Stimulated activated CD4-positive, alpha-beta T cell treated with anti-CD3 and anti-CD28 coated beads, TNF-alpha, amount 100 ng/mL, for 1 hour (primary cell): ENCODE data around the gene HS6ST1.

Experiments
- DNase-seq, 3 donors: peaks; one replicate each; pipeline ENCODE4 v3.0.0-alpha.2; 2020; ENCODE audit warnings: low read depth in 3 of 3, low spot score in 1 of 3

The HS6ST1 gene

DNA sequence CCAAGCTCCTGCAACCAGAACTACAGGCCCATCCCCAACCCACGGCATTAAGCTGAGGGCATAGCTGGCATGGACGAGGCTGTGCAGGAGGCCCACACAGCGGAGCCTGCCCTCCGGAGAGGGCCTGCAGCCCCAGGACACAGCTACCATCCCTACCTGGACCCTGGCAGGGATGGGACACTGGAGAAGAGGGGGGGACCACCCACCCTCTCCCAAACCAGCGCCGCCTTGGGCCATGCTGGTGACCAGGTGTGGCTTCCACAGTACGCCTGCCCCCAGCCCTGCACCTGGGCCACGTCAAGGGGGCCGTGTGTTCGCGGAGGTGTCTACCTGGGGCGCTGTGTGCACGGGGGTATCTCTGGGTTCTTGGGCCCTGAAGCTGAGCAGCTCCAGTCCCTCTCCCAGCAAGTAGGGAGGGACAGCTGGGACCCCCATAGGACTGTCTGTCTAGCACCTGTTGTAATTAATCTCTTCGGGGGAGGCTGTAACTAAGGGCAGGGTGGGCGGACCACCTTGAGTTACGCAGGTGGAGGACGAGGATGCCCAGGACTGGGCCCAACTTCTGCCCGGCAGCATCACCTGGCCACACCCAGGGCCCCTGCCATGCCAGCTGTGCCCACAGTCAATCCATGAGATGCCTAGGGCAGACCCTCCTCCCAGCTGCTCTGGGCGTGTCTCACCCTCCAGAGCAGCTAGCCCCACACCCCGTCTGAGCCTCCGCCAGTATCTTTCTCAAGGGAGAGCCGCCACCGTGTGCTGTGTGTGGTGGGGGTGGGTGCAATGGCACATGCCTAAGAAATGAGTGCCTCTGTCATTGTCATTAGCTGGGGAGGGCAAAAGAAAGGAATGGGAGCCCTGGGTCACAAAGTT, 18.3 kb downstream of the HS6ST1 start:
- no peak for DNase-seq

DNA sequence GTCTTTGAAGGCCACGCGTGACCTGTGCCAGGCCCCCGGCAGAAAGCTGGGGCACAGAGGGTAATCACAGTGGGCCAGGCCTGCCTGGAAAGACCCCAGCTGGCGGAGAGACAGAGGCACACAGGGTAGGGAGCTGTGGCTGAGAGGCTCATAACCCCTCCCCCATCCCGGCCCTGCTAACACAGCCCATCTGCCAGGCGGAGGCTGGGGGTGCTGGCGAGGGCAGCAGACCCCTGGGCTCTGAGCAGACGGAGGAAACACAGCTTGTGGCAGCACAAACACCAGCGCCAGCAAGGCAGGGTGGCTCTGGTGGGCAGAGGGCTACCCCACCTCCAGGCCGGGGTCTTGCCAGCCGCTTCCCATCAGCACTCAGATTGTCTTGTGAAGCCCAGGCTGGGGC, 19.0 kb downstream of the HS6ST1 start:
- no peak for DNase-seq

DNA sequence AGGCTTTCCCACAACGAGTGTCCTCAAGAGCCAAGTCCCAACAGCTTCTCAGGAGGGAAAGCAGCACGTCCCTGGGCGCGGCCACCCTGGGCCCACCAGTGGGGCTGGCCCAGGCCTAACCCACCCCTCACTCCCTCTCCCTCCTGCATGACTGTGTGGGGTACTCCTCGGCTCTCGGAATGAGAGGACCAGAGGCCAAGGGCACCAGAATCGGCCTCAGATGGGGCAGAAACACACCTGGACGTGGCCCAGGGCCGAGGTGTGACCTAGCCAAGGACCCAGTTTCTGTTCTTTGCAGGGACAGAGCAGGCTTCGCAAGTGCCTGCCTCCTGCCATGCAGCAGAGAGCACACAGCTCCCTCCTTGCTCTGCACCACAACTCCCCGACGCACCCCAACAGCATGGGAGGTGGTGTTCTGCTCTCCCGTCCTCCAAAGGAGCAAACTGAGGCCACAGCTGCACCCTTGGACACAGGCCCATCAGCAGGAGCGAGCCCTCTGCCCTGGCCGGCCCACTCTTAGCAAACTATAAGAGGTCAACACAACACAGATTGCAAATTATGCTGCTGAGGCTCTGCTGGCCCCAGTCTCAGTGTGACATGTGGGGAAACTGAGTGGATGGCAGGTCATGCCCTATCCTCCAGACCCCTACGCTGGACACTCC, 19.7 kb downstream of the HS6ST1 start:
- DNase-seq, result no peak

DNA sequence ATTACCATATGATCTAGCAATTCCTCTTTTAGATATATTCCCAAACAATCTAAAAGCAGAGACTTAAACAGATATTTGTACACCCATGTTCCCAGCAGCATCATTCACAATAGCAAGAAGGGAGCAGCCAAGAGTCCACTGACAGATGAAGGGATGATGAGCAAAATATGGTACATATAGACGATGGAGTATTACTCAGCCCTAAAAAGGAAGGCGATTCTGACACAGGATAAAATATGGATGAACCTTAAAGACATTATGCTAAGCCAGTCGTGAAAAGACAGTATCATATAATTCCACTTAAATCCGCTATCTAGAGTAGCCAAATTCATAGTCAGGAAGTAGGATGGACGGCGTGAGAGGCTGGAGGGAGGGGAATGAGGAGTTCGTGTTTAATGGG, 20.4 kb downstream of the HS6ST1 start:
- no peak for DNase-seq

DNA sequence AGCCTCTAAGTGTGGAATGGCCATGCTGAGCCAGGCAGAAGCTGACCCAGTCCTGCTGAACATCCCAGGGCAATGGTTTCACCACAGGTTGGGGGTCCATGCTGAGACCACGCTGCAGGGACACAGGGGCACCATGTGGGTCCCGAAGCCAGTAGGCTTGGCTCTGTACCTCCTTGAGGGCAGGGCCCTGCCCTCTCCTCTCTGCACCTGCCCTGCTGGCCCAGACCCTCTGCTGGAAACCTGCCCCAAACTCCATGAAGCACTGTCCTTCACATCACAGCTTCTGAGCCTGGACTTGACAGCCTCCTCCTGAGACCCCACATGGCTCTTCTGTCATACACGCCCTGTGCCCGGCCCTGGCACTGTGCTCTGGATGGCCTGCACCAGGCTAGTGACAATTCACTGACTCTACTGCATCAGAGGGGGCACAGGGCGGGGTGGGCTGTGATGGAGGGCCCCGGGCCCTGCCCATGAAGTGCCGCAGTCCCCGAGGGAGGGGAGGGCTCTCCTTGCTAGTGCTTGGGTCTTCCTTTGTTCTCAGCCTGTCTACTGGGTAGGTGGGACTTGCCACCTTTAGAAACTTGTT, 24.7 kb downstream of the HS6ST1 start:
- DNase-seq, result no peak

DNA sequence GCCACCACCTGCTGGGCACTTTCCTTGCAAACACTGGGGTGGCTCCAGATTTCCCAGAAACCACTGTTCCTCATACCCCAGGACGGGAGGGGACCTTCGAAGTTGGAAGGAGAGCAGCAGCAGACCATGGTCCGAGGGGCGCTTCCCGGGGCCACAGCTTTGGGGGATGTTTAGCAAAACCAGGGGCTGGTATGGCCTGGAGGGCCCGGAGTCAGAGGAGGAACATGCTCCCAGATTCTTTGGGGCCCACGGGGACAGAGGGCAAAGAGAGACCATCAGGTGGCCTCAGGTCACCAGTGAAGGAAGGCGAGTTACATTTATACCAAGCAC, 25.3 kb downstream of the HS6ST1 start:
- DNase-seq, result no peak

DNA sequence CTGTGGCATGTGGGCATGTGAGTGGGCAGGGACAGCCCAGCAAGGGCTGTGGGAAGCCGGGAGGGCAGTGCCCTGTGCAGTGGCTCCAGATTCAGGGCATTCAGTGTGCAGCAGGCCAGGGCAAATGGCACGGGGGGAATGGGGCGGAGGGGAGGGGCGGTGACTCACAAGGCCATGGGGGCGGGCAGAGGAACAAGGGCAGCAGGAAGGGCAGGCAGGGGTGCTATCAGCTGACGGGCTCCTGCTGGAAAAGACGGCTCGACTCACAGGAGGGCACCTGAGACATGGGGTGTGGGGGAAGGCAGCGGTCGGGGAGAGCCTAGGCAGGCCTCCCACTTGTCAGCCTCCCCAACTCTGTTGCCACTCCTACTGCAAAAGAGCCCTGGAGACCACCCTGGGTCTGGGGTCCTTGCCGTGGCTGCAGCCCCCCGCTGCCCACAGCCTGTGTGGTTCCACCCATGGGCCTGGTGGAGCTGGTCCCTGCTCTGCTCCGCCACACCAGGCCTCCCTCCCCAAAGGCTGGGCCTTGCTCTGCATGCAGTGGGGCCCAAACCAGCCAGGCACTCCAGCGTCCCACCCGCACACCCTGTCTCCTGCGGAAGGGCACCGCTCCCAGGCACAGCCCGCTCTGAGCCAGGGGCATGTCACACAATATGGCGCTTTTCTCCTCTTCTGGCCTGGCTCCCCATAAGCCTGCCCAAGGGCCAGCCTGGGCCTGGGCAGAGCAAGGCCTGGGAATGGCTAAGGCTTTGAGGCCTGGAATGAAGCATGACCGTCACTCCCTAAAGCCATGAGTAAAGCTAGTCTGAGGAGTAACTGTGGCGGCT, 25.9 kb downstream of the HS6ST1 start:
- no peak for DNase-seq

DNA sequence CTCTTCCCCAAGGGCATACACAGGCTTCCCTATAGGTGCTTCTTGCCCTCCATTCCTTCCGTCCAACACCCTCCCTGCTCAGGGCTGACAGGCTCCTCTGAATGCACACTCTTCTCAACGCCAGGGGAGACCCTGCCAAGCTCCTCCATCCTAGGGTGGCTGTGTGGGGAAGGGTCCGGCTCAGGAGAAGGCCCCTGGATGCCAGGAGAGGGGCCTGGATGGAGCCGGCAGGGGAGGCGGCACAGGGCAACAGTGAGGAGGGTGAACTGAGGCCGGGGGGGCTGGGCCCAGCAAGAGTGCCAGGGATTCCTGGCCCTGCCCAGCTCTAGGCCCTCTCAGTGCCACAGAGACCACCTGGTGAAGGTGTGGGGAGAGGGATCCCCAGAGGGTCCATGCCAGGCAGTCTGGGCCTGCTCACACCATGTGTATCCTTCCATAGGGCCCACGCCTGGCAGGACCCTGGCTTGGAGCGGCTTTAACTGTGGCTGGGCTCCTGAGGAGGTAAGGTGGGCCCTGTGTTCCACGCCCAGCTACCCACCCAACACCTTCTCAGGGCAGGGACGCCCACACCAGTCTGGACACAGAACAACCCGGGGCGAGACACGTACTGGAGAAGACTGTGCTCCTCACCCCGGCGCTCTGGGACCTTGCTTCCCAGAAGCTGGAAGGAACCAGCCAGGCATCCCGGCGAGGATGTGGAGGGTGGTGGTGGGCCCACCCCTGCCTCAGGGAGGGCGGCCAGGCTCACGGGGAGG, 26.6 kb downstream of the HS6ST1 start:
- DNase-seq, result no peak

DNA sequence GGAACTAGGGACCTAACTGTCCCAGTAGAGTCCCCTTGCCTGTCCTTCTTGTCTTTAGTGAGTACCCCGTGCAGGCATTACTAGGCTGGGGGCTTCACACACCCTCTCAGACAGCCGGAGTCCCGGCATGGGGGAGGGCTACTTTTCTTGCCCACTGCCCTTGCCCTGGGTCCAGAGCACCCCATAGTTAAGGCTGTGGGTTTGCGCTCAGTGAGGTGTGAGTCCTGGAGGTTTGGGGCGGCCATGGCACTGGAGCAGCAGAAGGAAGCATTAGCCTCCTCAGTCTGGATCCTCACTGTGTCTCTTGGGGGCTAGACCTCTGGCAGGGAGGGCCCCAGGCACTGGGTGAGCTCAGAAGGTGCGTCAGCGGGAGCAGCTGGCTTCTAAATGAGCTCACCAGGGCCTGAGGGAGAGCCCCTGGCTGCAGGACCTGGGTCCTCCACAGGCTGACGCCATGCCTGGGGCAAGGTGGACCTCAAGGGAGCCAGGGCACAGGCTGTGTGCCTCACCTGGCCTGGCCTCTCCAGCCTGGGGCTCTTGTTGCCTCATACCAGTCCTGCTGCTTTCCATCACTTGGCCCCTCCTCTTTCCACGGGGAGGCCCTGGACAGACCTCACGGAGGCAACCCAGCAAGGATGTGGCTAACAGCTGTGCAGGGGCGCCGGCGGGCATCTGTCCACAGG, 27.4 kb downstream of the HS6ST1 start:
- DNase-seq, result no peak

DNA sequence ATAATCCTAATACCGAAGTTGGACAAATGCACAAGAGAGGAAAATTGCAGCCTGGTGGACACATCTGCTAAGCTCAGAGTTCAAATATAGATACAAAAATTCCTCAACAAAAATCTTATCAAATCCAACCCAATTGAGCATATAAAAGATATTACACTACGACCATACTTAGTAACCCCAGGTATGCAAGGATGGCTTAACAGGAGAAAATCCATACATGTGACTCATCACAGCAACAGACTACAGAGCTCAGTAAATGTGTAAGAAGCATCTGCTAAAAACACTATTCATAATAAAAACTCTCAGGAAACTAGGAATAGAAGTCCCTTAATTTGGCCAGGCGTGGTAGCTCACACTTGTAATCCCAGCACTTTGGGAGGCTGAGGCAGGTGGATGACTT, 28.3 kb downstream of the HS6ST1 start:
- no peak for DNase-seq

DNA sequence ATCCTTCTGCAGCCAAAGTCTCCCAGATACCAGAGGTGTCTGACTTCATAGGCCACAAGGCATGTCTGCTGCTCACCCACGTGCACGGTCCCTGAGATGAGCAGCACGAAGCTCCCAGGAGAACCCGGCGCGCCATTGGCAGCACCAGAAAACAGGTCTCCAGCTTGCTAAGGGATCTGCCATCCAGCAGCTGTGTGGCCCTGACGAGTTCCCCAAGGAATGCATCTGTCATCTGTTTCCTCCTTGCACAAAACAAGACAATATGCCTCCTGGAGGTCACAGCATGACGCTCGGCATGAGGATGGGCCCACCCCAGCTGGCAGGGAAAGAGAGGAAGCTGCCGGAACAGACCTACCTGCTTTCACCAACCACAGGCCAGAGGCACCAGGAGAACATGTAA, 29.2 kb downstream of the HS6ST1 start:
- DNase-seq, result no peak

DNA sequence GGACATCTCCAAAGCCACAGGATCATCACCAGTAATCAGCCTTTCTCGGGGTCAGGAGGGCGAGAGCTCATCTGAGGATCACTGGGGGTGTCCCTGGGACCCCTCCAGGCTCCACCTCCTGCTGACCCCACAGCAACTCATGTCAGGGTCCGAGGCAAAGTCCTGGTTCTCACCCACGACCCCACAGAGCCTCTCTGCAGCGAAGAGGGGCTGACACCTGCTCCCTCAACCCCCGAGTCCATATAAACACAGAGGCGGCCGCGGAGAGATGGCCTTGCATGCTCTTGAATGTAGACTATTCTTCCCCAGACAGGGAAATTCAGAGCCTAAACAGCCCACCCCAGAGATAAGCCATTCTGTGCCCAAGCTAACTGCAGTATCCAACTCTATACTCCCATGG, 29.9 kb downstream of the HS6ST1 start:
- DNase-seq, result no peak

DNA sequence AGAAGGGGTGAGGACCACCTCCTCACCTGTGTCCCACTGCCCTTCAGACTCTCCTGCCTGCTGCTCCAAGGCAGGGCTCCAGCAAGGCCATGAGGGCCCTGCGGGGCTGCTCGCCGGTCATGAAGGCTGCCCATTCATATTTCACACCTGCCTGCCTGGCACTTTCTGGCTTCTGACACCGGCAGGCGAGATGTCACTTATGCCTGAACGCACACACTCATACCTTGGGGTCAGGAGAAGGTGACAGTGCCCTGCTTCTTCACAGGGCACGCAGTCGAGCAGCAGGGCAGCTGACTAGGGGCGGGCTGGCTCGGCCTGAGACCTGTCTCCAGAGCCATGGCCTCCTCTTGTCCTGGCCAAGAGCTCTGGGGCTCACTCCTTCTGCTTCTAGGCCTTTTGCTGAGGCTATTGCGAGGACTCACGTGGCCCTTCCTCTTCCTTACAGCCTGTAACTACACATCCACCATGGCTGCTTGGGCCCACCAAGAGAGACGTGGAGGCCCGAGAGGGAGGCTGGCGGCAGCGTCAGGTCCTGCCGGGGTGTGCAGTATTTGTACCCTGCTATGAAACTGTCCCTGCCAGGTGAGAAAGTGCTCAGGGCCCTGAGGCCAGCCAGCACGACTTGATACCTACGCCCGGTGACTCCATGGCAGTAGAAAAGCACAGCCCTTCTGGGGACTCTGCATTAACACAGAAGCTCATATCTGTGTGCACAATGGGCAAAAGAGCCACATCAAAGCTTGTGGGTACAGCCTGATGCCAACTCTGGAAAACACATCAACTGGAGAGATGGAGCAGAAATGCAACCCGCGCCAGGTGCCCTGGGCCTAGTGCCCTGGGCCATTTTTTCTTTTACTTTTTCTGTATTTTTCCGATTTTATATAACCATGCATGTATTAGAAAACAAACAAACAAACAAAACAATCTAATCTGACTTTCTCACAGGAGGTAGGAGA, 30.6 kb downstream of the HS6ST1 start:
- DNase-seq, result no peak

DNA sequence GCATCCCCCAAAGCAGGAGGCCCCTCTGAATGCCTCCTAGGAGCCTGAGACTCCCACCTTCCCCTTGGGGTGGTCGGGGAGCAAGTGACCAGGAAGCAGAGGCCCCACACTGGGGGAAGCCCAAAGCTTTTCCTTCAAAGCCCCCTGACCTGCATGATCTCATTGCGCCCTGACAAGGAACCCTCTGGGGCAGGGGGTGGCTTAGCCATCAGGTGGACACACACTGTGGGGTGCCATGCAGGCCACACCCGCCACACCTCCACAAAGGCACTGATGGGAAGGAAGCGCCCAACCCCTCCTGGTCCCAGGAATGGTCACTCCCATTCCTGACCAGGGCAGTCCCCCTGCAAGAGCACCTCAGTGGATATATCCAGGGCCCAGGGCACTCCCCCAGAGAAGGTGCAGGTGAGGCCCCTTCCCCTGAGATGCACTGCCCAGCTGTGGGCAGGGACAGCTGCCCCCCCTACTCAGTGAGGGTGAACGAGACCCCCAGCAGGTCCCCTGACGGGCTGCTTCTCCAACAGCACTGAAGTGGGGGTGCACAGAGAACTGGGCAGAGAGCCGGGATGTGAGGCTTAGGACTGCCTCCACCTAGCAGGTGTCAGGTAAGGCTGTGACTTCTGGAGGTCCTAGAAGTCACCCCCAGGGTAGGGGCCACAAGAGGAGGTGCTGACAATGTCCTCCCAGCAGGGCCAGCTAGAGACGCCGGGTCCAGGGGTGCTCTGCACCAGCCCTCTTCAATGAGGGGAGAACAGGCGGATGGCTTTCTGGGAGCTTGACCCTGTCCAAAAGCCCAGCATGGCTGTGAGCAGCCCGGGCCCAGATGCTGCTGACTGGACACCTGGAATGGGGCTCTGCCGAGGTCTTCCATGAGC, 31.5 kb downstream of the HS6ST1 start:
- DNase-seq, result no peak

DNA sequence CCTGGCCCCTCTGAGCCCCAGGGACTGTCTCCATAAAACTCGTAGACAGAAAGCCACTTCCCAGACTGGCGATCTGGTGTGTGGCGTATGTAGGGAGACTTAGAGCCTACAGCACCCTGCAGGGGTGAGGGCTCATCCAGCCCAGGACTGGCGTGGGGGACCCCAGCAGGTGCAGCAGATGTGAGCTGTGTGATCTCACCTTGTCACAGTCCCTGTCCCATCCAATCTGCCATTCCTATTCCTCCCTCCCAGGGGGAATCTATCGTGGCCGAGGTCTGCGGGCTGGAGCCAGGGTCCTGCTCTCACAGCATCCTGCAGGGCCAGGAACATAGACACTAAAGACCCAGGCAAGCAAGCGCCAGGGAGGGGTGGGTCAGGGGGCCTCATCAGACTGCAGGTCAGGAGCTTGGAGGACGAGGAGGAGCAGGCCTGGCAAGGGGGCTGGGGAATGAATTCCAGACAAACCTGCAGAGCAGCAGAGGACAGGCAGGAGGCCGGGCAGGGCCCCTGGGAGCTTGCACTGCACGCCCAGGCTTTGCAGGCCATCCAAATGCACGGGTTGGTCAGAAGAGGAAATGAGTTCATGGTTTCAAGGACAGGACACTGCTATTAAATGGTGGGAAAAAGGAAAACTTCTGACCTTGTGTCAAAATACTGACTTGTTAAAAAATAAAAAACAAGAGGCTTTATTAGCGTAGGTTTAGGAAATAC, 32.5 kb downstream of the HS6ST1 start:
- no peak for DNase-seq

DNA sequence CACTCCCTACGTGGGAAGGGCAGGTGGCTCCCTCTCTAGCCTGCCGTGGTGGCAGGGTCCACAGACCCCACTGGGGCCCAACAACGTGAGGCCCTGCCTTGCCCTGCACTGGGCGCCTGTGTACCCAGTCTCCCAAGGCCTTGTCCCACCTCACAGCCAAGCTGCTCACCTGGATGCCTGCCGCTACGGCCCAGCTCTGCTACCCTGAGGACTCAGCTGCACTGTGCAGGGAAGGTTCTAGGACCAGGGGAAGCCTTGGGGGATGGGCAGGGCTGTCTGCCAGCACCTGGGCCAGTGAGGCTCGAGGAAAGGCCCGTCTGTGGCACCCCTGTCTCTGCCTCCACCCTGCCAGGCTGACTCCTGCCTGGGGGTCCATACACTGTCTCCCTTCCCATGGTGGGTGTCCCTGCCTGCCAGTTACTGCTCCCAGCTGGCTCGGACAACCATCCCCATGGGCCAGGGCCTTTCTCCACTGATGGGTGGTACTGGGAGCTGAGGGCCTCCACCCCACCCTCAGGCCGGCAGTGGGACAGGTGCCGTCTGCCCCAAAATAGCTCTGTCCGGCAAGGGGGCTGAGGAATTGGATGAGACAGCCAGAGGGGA, 33.2 kb downstream of the HS6ST1 start:
- DNase-seq, result no peak

DNA sequence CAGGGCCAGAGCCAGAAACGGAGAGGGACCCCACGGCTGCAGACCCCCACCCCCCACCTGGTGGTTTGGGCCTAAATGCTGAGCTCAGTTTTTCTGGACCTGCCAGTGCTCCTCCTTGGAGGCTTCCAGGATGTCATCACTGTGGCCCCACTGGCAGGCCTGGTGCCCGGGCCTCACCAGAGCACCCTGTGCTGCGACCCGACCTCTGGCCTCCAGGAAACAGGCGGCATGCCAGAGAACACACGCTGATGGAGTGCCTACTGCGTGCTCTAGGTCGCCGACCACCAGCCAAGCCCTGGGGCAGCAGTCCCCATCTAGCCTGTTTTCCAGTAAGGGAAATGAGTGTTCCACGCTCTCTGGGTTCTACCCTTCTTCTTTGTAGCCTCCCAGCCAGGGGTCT, 33.8 kb downstream of the HS6ST1 start:
- DNase-seq, result no peak
